Measurements from ENCODE around the gene SYCP2L.

DNA sequence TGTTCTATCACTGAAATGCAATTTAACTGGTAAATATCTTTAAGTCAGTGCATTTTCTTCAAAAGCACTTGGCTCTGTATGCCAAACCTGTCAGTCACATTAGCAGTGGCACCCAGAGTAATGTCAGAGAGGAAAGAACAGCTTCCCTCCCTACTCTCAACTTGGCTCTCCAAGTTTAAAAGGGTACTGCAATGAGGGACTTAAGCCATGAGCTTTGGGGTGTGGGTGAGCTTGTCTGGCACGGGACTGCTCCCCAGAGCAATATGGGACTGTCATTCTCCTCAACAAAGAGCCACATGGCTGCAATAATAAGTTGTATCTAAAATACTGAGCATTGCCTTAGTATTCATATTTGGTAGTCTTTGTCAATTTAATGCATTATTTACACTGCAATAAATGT lies 9.0 kb upstream of the SYCP2L start:
- TF ChIP-seq, protein P1, sequence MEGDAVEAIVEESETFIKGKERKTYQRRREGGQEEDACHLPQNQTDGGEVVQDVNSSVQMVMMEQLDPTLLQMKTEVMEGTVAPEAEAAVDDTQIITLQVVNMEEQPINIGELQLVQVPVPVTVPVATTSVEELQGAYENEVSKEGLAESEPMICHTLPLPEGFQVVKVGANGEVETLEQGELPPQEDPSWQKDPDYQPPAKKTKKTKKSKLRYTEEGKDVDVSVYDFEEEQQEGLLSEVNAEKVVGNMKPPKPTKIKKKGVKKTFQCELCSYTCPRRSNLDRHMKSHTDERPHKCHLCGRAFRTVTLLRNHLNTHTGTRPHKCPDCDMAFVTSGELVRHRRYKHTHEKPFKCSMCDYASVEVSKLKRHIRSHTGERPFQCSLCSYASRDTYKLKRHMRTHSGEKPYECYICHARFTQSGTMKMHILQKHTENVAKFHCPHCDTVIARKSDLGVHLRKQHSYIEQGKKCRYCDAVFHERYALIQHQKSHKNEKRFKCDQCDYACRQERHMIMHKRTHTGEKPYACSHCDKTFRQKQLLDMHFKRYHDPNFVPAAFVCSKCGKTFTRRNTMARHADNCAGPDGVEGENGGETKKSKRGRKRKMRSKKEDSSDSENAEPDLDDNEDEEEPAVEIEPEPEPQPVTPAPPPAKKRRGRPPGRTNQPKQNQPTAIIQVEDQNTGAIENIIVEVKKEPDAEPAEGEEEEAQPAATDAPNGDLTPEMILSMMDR (IDR thresholded peaks at IDR 0.05 in 4 of 5, conservative IDR thresholded peaks at IDR 0.05 in 1 of 5), result no peak
- TF ChIP-seq POLR2A (IDR thresholded peaks at IDR 0.05), result no peak
